DMS79 (cell line): ENCODE results near the gene IPP.
A peak's percentile ranks its signal among the peaks of the same experiment; 100 is the strongest.
"Not testable (repeated sequence)": the region's sequence is repeated elsewhere in the genome, so short reads cannot be mapped to it uniquely, and the experiment has no call there.

Experiments
- DNase-seq: peaks from one replicate; lab custom pipeline; 2025; lab: John Stamatoyannopoulos, UW

IPP gene

DNA sequence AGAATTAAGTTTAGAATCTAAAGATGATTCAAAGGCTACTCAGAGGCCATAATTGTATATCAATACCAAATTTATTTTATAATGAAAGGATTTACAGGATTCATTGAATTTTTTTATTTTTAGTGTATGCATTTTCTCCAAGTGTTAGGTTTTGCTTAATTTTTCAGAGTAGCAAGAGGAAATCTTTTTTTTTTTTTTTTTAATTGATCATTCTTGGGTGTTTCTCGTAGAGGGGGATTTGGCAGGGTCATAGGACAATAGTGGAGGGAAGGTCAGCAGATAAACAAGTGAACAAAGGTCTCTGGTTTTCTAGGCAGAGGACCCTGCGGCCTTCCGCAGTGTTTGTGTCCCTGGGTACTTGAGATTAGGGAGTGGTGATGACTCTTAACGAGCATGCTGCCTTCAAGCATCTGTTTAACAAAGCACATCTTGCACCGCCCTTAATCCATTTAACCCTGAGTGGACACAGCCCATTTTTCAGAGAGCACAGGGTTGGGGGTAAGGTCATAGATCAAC lies 10.8 kb downstream of the IPP start:
- DNase-seq = not testable (repeated sequence)

DNA sequence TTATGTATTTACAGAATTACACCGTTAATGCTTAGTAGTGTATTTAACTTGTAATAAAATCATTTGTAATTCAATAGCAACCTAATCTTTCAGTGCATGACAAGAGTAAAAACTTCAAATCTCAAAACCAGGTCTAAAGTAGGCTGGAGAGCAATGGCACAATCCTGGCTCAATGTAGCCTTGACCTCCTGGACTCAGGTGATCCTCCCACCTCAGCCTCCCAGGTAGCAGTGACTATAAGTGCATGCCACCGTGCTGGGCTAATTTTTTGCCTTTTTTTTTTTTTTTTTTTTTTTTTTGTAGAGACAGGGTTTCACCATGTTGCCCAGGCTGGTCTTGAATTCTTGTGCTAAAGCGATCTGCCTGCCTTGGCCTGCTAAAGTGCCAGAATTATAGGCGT lies 11.3 kb downstream of the IPP start:
- no peak for DNase-seq

DNA sequence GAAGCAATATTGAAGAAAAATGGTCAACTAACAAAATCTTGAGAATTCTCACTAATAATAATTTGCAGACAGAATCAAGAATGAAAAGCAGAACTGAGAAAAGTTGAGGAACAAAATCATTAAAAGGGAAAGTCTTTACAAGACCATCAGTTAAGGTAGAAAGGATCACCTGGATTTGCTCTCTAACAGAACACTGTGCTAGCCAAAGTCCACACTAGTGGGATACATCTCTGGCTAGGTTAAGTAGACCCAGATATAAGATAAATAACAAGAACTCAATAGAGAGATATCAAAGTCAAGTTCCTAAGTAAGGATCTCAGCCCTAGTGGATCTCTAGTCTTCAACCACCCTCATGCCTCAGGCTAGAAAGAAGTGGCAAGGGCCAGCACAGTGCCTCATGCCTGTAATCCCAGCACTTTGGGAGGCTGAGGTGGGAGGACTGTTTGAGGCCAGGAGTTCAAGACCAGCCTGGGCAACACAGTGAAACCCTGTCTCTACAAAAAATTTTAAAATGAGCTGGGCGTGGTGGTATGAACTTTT lies 19.6 kb downstream of the IPP start:
- DNase-seq = no peak

DNA sequence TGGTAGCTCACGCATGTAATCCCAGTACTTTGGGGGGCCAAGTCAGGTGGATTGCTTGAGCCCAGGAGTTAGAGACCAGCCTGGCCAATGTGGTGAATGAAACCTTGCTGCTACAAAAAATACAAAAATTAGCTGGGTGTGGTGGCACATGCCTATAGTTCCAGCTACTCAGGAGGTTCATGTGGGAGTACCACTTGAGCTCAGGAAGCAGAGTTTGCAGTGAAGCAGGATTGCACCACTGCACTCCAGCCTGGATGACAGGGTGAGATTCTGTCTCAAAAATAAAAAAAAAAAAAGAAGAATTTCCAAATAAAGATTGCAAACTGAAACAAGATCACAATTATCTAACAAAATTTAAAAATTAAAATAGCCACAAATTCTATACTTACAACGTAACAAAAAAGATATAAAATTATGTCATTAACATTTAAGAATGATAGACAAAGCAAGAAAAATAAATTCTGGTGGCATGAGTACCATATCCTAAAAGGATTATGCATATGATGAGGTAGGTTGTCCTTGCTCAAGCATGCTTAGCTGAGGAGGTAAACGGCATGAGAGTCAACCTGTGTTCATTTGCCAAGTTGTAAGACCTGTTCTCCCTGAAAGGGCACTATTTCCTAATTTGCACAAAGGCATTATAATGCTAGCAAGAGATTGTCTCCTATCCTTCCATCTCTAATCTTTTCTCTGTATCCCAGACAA lies 20.2 kb downstream of the IPP start:
- DNase-seq = peak; percentile 22

DNA sequence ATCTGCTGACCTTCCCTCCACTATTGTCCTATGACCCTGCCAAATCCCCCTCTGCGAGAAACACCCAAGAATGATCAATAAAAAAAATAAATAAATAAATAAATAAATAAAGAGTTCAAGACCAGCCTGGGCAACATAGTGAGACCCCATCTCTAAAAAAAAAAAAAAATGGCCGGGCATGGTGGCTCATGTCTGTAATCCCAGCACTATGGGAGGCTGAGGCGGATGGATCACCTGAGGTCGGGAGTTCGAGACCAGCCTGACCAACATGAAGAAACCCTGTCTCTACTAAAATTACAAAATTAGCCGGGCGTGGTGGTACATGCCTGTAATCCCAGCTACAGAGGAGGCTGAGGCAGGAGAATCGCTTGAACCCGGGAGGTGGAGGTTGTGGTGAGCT lies 24.4 kb downstream of the IPP start:
- DNase-seq = not testable (repeated sequence)

DNA sequence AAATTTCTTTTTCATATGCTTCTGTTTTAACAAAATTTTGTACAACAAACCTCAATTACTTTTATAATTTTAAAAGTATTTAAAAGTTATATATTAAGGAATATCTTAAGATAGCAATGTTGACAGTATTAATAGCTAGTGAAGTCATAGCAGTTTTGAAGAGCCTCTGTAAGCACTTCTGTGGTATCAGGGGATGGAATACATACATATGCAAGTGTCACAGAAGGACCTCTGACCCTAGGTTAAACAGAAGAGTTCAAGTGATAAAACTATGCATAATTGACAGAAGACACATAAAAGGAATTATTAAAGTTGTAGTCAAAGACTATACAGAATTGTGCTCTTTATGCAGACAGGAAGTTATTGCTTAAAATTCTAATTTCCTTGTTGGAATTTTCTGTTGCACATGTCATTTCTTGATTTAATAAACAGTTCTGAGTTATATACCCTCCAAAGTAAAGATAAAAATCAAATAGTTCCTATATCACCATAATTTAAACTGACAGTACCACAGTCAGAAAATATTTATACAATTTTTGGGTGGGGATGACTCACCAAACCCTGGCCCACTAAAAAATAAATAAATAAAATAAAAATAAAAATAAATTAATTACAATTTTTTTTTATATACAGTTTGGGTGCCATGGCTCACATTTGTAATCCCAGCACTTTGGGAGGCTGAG lies 27.1 kb downstream of the IPP start:
- DNase-seq = no peak

DNA sequence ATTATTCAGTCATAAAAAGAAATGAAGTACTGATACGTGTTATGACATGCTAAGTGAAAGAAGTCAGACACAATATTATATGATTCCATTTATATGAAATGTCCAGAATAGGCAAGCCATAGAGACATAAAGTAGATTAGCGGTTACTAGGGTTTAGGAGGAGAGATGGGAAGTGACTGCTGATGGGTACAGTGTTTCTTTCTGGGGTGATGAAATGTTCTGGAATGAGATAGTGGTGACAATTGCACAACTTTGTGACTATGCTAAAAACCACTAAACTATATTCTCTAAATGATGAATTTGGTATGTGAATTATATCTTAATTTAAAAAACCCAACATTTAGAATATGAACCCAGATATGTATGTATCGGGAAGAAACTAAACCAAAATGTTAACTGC lies 27.6 kb downstream of the IPP start:
- DNase-seq = no peak

DNA sequence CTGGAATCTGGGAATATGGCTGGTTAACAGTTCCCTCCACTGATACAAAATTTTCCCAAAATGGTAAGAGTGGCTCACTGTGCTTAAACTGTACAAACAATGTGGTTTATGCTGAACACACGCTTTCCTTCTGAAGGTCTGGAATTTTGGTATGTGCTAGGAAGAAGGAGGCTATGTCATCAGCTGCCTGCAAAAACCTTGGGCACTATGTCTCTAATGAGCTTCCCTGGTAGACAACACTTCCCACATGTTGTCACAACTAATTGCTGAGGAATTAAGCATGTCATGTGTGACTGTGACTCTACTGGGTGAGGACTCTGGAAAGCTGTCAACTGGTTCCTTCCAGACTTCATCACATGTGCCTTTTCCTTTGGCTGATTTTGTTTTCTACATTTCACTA lies 29.2 kb downstream of the IPP start:
- DNase-seq = no peak

DNA sequence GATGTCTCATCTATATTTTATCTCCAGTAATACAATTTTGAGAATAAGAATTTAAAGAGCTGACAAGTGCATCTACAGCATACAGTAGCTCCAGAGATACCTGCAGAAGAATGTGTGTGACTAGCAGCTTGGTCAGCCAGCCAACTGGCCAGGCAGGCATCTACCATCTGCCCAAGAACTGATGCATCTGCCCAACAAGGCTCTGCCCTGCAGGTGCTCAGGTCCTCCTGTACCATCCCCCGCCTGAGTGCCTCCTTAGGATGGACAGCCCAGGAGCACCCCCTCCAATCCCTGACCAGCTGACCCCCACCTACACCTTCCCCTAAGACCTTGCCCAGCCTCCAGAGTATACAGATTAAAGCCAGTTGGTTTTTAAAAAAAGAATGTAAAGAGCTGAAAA lies 32.2 kb downstream of the IPP start:
- DNase-seq = no peak

DNA sequence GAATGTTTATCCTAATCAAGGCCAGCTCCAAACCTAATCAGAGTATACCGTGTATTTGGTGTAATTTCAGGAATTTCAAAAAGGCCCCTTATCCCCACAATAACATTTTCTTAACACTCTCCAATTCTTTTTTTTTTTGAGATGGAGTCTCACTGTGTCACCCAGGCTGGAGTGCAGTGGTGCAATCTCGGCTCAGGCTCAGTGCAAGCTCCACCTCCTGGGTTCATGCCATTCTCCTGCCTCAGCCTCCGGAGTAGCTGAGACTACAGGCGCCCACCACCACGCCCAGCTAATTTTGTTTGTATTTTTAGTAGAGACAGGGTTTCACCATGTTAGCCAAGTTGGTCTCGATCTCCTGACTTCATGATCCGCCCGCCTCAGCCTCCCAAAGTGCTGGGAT lies 33.1 kb downstream of the IPP start:
- not testable (repeated sequence) for DNase-seq

DNA sequence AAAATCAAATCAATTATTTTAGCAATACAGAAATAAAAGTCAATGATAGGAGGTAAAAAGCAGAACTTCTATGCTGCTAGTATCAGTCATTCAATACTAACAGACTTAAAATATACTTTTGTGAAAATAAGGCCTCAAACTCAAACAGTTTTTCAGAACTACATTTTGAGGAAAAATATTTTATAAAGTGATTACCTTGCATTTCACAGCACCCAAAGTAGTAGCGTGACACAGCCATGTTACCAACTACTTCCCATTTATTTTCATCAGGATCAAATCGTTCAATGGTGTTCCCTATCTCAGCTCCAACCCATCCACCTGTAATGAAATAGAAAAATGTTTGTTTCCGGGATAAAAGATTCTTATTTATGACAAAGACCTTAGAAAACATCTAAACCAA lies 33.8 kb downstream of the IPP start:
- no peak for DNase-seq

DNA sequence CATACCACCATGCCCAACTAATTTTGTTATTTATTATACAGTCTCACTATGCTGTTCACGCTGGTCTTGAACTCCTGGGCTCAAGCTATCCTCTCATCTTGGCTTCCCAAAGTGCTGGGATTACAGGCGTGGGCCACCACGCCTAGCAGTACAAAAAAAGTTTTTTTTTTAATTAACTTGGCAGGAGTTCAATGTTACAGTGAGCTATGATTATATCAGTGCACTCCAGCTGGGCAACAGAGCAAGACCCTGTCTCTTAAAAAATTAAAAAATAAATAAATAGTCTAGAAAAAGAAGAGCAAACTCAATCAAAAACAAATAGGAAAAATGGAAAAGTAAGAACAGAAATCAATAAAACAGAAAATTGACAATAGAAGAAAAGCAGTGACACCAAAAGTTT lies 36.7 kb downstream of the IPP start:
- no peak for DNase-seq

DNA sequence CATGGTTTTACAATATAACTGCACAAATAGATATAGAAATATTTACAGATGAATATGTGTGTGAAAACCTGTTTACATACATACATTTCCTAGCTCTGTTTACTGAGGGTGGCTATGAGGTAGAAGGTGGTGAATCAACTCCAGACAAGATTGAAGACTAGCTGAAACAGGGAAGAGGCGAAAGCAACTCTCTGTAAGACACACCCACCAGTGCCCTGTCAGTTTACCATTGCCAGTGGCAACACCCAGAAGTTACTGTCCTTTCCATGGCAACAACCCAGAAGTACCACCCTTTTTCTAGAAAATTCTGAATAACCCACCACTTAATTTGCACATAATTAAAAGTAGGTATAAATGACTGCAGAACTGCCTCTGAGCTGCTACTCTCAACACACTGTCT lies 45.8 kb downstream of the IPP start:
- DNase-seq = no peak

DNA sequence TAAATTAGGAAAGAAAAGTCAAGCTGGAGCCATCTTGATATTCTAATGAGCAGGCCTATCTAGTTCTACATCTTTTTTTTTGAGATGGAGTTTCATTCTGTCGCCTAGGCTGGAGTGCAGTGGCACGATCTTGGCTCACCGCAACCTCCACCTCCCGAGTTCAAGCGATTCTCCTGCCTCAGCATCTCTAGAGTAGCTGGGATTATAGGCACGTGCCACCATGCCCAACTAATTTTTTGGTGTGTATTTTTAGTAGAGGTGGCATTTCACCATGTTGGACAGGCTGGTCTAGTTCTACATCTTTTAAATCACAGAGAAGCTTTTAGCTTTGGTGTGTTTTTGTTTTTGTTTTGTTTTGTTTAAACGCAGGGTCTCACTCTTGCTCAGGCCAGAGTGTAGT lies 55.6 kb downstream of the IPP start:
- DNase-seq = no peak

DNA sequence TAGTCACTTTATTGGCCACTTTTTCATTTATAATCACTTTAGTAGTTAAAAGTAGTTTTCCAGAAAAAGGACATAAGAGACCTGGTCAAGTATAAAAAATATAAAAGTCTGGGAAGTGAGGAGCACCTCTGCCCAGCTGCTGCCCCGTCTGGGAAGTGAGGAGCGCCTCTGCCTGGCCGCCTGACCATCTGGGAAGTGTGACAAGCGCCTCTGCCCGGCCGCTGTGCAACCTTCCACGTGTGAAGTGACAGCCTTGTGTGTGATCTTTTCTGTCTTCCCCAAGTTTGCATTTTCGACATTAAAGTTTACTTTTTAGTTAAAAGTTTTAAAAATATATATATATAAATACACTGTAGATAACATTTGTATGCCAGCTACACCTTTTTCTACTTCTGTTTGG lies 56.6 kb downstream of the IPP start:
- not testable (repeated sequence) for DNase-seq

DNA sequence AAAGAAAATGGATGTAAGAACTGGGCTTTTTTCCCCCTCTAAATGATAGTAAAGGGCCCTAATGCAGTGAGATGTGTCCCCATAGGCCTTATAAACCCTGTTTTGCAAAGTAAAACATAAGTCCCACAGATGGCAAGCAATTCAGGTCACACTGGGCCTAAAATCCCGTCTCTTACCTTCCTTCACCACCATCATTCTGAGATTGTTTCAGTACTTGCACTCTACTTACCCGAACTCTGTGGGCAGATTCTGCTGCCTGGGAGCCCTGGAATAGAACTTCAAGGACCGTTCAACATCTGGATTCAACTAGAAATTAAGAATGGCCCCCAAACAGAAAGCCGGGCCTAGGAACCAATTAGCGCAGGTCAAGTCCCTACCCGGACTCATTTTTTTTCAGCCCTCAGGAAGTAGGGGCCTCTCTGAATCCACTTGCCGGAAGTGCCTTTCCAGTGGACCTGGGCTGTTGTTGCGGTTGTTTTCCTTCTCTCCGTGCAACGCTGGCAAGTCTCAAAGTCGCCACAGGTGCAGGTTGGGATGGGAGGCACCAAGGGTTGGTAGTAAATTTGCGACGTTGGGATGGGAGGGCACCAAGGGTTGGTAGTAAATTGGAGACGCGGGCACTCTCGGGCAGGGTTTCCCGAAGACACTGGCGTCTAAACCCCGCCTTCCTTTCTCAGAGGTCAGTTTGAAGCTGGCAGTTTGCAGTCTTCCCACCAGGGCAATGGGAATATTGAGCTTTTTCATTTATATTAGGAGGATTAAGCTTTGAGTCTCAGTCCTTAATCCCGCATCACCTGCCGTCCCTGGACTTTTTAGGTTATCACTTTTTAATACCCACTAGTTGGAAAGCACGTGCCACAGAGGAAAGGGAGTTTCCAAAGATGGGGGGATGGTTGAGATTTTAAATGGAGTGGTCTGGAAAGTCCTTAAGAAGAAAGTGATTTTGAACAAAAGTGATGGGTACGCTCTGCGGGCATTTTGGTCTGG lies 62.4 kb downstream of the IPP start, which contains the start of gene TMEM69:
Gene TMEM69 (plus strand): TSS at position 428 of the 987 bp plus-strand sequence. CDS start 2,888 bp downstream, outside the sequence.
- DNase-seq = peak; percentile 79

DNA sequence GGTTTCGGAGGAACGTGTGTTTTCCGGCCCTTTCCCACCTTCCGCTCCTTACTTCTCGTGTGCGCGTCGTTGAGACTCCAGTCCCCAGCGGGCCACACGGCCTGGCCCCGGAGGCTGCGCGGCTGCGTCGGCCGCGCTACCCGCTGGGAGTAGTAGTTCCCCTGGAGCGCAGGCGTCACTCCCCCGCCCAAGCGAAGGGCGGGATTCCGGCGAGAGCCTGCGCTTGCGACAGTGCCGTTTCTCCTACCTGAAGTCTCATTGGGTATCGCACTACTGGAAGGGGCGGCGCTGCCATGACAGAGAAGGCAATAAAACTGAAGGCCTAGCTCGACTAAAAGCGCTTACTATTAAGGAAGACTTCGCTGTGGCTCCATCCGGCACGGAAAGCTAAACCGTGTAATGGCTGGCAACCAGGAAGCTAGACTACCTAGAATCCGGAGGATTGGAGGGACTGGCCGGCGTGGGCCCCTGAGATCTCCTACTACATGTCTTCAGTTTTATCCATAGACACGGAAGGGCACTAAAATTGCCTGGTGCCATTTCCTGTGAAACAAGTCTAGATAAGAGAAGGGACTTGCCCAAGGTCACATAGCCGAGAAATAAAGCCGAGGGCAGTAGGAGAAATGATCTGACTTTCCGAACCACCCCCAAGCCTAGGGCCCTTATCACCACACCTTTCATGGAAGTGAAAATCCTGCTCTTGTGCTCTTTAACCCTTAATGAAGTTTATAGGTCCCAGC lies 63.3 kb downstream of the IPP start:
- peak; percentile 98 for DNase-seq

DNA sequence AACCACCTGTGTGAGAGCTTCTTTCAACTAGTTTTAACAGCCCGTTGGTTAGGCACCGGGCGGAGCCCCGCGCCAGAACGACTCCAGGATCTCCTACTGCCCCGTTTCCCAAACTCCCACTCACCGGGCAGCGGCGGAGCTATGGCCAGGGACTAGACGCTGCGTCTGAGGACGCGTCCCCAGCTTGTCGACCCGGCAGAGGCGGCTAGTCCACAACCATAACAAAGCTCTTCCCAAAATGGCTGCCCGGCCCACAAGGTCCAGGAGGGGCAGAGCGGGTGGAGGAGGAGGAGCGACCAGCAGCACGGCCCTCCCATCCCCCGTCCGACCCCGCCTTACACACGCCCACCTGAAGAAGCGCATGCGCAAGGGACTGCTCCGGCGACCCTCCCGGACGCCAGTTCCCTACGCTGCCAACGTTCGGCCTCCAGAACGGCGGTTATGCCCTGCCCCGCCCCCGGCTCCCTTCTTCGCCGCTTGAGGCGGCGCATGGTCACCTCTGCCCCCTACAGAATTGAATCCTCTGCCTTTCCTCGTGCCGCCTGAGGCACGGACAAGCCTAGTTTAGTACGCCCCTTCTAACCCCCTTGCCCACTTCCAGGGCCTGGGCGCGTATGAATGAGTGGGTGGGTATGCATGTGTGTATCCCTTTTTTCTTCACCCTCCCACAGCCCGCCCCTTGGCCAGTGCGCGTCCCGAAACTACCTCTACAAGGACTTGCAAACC lies 64.0 kb downstream of the IPP start, which contains the start of gene GPBP1L1:
Gene GPBP1L1 (minus strand): TSS at position 246 of the 726 bp plus-strand sequence. CDS start 27,446 bp downstream, outside the sequence.
- DNase-seq = peak; percentile 92

DNA sequence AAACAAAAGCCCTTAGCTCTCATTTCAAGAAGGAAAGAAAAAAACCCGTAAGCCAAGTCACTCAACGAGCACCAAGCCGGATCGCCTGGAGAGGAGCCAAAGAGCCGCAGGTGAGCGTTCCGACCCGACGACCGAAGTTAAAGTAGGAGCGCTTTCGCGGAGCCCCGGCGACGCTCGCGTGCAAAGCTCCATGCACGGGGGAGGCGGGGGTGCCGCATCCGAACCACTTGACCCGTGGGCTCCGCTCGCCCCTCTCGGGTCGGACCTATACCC lies 64.5 kb downstream of the IPP start:
- peak; percentile 67 for DNase-seq

DNA sequence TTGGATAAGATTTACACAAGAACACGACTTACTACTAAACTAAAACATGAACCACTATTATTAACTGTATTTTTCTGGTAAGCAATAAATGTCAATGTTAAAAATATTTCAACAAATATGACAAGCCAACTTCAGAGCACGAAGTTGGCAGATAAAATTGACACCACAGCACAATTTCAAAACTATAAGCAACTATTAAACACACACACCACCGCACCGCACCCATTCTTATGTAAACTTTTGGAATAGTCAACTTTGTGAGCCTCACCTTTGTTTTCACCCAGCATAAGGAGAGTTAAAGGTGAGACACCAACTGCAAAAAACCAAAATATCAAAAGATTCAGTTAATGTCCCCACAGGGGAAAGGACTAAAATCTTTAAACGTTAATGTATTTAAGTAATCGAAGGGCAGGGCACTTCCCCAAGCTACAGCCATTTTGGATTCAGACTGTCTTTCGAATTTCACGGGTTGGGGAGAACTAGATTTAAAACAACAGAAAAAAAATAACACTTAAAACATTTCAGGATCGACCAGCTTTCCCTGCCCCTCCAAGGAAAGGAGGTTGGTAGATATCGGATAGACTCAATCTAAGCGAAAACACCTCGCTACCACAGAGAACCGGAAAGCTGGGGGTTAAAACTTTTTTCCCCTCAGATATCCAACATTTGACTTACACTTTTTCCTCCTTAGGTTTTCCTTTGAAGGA lies 65.0 kb downstream of the IPP start:
- no peak for DNase-seq
